HEK293 (cell line): Measurements from ENCODE around the gene ARHGEF28.

Source experiments
- CTCF ChIP-seq: fragments of 450-650 bp; formaldehyde crosslinking; IDR thresholded peaks from 2 replicates; pipeline ENCODE4 v1.5.1; 2016; ENCODE audit warnings: missing biosample characterization, missing genetic modification characterization
- GLI4 ChIP-seq: fragments of 450-650 bp; formaldehyde crosslinking; IDR thresholded peaks from 2 replicates; pipeline ENCODE4 v1.5.1; 2016; ENCODE audit warnings: missing biosample characterization, missing genetic modification characterization
- MEIS1 ChIP-seq: sonication (generic); formaldehyde crosslinking; IDR thresholded peaks from 2 replicates; pipeline ENCODE4 v1.8.1; 2022; ENCODE audit warnings: missing genetic modification reagents, mild to moderate bottlenecking, borderline replicate concordance
- ZNF248 ChIP-seq: fragments of 450-650 bp; formaldehyde crosslinking; IDR thresholded peaks from 2 replicates; pipeline ENCODE4 v1.5.1; 2017; ENCODE audit warnings: missing biosample characterization, missing genetic modification characterization
- ZNF660 ChIP-seq: fragments of 450-650 bp; IDR thresholded peaks from 2 replicates; pipeline ENCODE4 v1.5.1; 2018; ENCODE audit warnings: missing biosample characterization, mild to moderate bottlenecking, missing genetic modification characterization
- ZNF792 ChIP-seq: fragments of 450-650 bp; formaldehyde crosslinking; IDR thresholded peaks from 2 replicates; pipeline ENCODE4 v1.5.1; 2016; ENCODE audit warnings: missing biosample characterization, missing genetic modification characterization
- TF ChIP-seq, protein P1 (sequence below): fragments of 450-650 bp; formaldehyde crosslinking; IDR thresholded peaks from 2 replicates; pipeline ENCODE4 v1.5.1; 2016; ENCODE audit warnings: missing biosample characterization, missing genetic modification characterization, low read depth

GRCh38 chr5:73838901-73839300 is 212.9 kb downstream of the ARHGEF28 start:
- no peak for TF ChIP-seq CTCF (tag by site-specific recombination)
- no peak for TF ChIP-seq ZNF248 (tag by site-specific recombination)
- TF ChIP-seq, protein P1, sequence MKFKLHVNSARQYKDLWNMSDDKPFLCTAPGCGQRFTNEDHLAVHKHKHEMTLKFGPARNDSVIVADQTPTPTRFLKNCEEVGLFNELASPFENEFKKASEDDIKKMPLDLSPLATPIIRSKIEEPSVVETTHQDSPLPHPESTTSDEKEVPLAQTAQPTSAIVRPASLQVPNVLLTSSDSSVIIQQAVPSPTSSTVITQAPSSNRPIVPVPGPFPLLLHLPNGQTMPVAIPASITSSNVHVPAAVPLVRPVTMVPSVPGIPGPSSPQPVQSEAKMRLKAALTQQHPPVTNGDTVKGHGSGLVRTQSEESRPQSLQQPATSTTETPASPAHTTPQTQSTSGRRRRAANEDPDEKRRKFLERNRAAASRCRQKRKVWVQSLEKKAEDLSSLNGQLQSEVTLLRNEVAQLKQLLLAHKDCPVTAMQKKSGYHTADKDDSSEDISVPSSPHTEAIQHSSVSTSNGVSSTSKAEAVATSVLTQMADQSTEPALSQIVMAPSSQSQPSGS (tag by site-specific recombination) = no peak
- no peak for TF ChIP-seq GLI4 (tag by site-specific recombination)
- TF ChIP-seq ZNF792 (tag by site-specific recombination) = no peak
- TF ChIP-seq ZNF660 = no peak
- TF ChIP-seq MEIS1 (CRISPR knock-in tag) = no peak
